GM12874 (cell line): ENCODE data around the gene PTCD1.

ENCODE experiments used
- CTCF ChIP-seq: IDR thresholded peaks from 2 replicates; pipeline ENCODE4 v1.5.1; 2011; ENCODE audit warnings: low read depth, mild to moderate bottlenecking, control low read depth, low read length, moderate library complexity; ENCODE audit not compliant: insufficient read depth

The PTCD1 gene

DNA sequence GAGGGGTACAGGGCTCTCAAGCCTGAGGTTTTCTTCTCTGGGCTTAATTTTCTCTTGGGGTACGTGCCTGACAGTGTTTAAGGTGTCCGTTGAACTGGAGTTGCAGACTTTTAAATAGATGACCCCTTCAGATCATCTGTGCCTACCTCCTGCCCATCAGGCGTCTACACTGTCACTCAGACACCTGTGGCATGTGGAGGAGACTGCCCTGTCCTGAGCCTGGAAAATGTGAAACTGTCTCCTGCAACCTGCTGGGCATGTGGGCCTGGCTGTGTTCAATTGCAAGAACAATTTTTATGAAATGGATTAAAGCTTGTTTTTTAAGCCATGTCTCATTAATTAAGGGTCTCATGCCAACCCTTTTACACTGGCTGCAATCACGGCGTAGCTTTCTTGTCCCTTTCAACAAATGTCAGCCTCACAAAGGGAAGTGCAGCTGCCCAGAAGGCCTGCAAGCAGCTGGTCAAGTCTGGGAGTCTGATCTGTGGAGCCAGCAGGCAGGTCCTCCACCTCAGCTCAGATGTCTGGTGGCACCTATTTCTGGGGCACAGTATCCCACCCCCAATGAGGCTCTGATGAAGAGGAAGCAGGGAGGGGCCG lies 18.6 kb upstream of the PTCD1 start:
- TF ChIP-seq CTCF, result no peak

DNA sequence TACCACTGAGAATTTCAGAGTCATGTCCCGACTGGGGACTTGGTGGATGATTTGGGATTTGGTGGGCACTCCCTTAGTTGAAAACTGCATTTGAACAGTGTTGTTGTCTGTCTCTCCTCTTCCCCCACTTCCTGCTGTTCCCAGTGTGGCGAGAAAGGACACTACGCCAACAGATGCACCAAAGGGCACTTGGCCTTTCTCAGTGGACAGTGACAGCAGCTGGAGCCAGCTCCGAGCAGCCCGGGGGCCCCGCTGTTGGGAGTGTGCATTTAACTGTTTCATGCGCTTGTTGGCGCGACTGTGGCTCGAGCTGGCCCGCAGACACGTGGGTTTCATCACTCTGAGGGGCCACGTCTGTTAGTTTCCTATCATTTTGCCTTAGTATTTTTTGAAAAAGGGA lies 17.7 kb upstream of the PTCD1 start:
- no peak for TF ChIP-seq CTCF

GRCh38 chr7:99455874-99456273 lies 17.3 kb upstream of the PTCD1 start:
- no peak for TF ChIP-seq CTCF

DNA sequence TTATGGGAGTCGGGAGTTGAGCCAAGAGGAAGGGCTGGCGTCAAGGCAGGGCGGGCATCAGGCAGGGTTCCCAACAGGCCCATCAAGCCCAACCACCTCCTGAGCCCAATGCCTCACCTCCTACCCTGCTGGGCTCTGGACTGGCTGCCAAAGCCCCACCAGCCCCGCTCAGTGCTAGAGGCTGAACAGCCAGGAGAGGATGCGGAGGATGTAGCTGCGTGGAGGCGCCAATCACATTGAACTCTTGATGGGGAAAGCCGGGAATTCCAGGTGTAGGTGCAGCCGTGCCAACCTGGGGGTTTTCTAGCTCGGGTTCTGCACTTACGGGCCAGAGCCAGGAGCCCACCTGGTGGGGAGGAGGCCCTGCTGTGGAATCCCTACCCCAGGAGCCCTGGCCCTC lies 14.5 kb upstream of the PTCD1 start:
- TF ChIP-seq CTCF, result no peak

DNA sequence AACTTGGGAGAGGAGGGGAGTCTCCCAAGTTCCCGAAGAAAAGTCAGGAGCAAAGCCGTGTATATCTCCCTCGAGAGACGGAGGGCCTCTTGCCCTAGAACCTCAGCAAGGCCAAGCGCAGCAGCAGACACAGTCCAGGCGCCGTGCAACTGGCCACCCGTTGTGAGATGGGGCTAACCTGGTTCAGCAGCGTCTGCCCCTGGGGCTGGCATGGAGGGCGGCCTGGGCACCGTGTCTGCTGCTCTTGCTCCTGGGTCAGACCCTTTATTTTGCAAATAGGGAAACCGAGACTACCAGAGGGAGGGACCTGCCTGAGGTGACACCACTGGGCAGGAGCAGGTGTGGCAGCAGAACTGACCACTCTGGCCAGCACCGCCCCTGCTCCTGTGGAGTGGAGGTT lies 13.9 kb upstream of the PTCD1 start:
- TF ChIP-seq CTCF, result no peak

DNA sequence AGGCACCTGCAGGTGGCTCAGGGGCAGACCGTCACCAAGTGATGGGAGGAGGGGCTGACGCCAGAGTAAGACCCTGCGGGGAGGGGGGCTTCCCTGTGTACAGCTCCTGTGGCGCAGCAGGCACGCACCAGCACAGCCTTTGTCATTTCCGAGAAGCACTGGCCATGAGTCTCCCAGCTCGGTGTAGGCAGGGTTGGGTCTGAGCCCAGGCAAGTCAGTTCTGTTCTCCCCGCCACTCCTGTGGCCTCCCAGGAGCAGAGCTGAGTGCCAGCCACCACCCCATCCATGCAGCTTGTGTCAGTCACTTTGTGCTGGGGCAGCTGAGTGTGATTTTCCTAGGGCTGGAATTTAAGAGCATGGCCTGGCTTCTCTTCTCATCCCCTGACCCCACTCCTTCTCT lies 13.3 kb upstream of the PTCD1 start:
- TF ChIP-seq CTCF, result no peak

DNA sequence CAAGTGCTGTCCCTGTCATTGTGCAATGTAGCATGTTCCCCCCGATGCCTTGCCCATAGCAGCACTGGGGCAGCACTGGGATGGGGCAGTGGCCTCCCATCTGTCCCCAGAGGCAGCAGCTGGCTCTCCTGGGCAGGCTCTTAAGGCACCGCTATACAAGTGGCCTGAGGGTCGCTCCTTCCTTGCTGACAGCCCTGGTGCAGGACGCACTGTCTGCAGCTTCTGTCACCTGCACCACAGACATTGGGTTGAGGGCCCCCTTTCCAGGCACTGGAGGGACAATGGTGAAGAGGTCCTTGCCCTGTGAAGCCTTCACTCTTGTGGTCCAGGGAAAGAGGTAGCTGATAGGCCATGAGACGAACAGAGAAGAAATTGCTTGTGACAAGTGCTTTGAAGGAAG lies 10.7 kb upstream of the PTCD1 start:
- TF ChIP-seq CTCF, result no peak
